HG03097 (cell line): Measurements from ENCODE around the gene TSC2.

Experiments
- ATAC-seq: cut with Tn5 transposase; IDR thresholded peaks from one replicate; pipeline ENCODE4 v1.9.1; 2021; ENCODE audit not compliant: unreplicated experiment, low FRiP score

TSC2 gene

DNA sequence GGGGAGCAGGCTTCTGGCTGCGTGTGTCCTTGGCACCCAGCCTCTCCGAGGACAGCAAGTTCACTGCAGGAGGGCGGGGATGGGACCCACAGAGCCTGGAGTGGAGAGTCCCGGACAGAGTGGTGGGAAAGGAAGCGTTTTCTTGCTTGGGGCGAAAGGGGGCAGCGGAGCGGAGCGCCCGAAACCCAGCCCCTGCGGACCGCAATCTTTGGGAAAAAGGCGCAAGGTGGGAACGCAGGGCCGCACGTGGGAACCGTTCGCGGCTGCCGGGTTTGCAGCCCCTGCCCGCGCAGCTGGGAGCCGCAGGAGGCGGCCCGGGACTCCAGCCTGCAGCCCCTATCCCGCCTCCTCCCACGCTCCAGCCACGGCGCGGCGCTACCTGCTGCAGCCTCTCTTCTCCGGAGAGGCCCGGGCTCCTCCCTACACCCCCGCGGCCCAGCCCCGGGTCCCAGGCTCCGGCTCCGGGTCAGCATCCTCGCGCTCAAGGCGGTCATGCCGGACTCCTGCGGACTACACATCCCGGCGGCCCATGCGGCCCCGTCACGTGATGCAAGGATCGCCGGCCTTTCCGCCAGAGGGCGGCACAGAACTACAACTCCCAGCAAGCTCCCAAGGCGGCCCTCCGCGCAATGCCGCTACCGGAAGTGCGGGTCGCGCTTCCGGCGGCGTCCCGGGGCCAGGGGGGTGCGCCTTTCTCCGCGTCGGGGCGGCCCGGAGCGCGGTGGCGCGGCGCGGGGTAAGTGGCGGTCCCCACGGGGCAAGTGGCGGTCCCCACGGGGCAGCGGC lies at the start of gene TSC2, which contains the start of gene NTHL1:
TSC2 (plus strand) TSS at position 656 of the 786 bp plus-strand sequence. CDS start 631 bp downstream, outside the sequence.
NTHL1 (minus strand) TSS at position 505 of the 786 bp plus-strand sequence; CDS start at position 494, 11 bp downstream.
- ATAC-seq = peak; percentile 89

- ATAC-seq = no peak
Measured at GRCh38 chr16:1998360-1998835, 49.4 kb upstream of the TSC2 start.

GRCh38 chr16:1998852-1999801 lies 48.7 kb upstream of the TSC2 start:
- ATAC-seq = no peak

DNA sequence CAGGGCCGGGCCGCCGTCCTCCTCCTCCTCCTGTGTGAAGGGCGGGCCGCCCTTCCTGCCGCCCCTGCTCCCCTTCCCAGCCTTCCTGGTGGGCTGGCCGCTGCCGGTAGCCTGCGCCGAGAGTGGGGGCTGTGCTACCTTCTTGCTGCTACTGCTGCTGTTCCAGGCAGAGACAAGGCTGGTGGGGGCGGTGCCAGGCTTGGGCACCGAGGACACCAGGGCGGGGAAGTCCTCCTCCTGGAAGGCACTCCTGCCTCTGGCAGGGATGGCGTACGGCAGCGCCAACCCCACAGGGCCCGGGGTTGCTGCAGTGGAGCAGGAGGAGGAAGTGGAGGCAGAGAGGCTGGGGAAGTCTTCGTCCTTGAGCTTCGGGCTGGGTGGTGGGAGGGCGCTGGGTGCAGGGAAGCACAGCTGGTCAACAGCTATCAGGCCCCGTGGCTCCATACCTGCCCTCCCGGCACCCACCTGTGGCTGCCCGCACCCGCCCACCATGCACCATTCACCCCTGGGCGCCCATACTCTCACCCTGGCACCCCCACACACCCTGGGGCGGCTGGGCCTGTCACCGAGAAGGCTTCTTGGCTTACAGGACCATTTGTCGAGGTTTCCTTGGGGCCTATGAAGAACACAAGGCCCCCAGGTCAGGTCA lies 47.8 kb upstream of the TSC2 start:
- no peak for ATAC-seq

- no peak for ATAC-seq
Measured at GRCh38 chr16:2001035-2001434, 46.8 kb upstream of the TSC2 start.

- no peak for ATAC-seq
Measured at GRCh38 chr16:2001456-2002355, 46.1 kb upstream of the TSC2 start.

DNA sequence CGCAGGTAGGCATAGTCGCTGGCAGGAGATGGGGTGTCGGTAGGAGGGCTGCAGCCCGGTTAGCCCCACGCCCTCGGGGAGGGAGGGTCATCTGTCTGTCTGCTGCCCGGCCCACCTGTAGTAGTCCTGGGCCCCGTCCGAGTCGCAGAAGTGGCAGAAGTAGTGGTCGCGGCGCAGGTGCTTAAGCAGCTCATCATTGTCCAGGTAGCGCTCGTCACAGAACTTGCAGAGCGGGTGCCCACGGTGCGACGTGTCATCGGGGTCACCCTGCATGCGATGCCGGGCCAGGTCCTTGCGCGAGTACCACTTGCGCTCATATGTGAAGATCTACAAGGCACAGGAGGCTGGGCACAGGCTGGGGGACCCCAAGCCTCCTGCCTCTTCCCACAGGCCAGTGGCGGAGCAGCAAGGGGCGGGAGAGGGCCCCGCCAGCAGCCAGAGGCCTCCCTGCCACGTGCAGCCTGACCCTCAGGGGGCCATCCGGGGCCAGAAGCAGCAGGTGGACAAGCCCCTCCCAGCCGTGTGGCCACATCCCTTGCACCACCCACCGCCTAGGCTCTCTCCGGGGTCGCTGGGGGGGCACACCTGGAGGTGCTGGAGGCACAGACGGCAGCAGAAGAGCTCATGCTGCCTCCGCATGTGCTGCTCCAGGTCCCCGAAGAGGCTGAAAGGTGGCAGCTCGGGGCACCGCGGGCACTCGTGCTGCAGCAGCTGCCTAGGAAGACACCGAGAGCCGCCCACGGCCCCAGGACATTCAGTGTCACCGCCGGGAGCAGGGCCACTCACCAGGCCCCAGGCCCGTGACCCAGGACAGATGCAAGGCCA lies 45.2 kb upstream of the TSC2 start:
- ATAC-seq = no peak

DNA sequence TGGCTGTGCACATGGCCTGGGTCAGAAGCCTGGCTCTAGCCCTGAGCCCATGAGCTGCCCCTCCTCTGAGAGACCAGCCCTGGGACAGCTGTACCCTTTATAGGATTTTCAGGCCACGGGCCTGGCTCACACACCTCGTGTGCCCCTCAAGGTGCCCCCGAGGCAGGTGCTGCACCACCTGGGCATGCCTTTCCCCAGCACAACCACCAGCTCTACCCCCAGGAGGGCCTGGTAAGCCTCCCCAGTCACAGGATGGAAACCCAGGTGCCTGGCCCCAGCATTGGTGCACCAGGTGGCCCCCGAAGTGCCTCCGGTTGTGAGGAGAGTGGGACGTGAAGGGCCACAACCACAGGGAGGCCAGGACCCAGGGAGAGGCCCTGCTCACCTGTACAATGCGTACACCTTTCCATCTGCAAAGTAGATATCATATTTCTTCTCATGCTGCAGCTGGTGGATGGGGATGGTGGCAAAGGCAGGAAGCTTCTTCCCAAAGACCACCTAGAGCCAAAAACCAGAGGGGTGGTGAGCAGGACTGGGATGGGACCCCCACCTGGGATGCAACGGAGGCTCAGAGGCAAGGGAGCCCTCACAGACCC lies 44.5 kb upstream of the TSC2 start:
- ATAC-seq = no peak

GRCh38 chr16:2003827-2004641 lies 43.8 kb upstream of the TSC2 start:
- no peak for ATAC-seq

DNA sequence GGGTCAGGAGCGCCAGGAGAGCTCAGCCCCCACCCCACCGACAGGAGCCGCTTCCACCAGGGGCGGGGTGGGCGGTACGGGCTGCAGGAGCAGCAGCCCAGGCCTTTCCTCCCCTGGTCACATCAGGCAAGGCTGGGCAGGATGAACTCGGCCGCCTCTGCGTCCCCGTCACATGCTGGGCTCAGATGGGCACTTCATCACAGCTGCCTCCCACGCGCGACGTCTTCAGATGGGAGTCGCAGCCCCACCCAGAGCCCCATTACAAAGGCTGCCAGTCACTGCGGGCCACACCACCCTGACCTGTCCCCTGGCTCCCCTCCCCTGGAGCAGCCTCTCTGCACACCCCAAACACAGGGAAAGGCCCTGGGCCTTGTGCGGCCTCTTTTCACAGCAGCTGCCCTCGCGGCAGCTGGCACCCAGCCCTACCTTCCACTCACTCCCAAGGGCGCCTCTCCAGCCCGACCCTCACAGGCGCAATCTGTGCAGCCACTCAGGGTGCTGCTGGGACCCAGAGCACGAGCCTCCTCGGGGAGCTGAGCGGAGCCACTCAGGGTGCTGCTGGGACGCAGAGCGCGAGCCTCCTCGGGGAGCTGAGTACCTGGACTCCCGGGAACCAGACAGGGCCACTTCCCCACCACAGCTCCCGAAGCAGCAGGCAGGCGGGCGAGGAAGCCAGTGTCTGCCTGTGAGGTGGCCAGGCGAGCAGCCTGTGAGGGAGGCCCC lies 42.8 kb upstream of the TSC2 start:
- no peak for ATAC-seq

- no peak for ATAC-seq
Measured at GRCh38 chr16:2005646-2006045, 42.1 kb upstream of the TSC2 start.

DNA sequence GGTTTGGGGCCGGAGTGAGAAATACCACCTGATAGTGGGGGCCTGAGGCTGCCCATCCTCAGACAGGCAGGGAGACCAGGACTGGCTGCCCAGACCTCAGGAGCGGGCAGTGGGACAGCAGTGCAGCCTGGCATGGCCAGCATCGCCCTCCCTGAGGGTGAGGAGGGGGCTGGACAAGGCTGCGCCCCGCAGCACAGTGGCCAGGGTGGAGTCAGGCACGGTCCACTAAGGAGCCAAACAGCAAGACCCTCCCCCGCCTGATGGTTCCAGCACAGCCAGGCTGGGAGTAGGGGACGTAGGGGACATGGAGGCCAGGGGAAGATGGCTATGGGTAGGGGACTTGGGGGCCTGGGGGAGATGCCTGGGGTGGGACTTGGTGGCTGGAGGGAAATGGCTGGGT lies 41.5 kb upstream of the TSC2 start:
- no peak for ATAC-seq

GRCh38 chr16:2007081-2007836 lies 40.5 kb upstream of the TSC2 start:
- no peak for ATAC-seq

GRCh38 chr16:2008009-2008526 lies 39.7 kb upstream of the TSC2 start:
- no peak for ATAC-seq

GRCh38 chr16:2008631-2009163 lies 39.1 kb upstream of the TSC2 start:
- no peak for ATAC-seq
